Body of pancreas (tissue), 4 donors: Measurements from ENCODE around the gene CST2. TPM values are rescaled to one million over a fixed set of nuclear protein-coding genes. Genes with fewer than 3 reads are reported as not detected.

ENCODE experiments used
- ATAC-seq: fragments of 150-250 bp; one replicate; pipeline ENCODE4 v1.9.1; 2016
- DNase-seq, 4 donors: peaks; one replicate each; pipeline ENCODE4 v3.0.0-alpha.2; 2019
- H3K27ac ChIP-seq, 4 donors: fragments of 200-600 bp; sonication (generic); 1 replicate in 3 of 4; 2 replicates in 1 of 4; pipeline versions ENCODE4 v1.5.1 to v1.6.1; 2016 to 2019; ENCODE audit warnings: mild to moderate bottlenecking in 1 of 4, mixed read lengths in 1 of 4, moderate library complexity in 1 of 4
- H3K27me3 ChIP-seq, 2 donors: fragments of 200-600 bp; sonication (generic); one replicate each; pipeline ENCODE4 v1.6.0; 2016; ENCODE audit warnings: mild to moderate bottlenecking in 1 of 2
- H3K36me3 ChIP-seq, 2 donors: fragments of 200-600 bp; sonication (generic); replicated peaks in 1 of 2; 2 replicates each; pipeline ENCODE4 v1.5.1; 2016; ENCODE audit warnings: low read depth in 2 of 2; ENCODE audit not compliant: insufficient read depth in 1 of 2
- H3K4me1 ChIP-seq: fragments of 200-600 bp; sonication (generic); one replicate; pipeline ENCODE4 v1.6.0; 2016
- H3K4me3 ChIP-seq, 2 donors: fragments of 200-600 bp; sonication (generic); 1 replicate in 1 of 2; 2 replicates in 1 of 2; pipeline ENCODE4 v1.5.1; 2016 to 2019
- H3K9me3 ChIP-seq, 3 donors: fragments of 200-600 bp; sonication (generic); 1 replicate in 2 of 3; 2 replicates in 1 of 3; pipeline ENCODE4 v1.5.1; 2016
- POLR2A ChIP-seq, 3 donors: fragments of 450-650 bp; IDR thresholded peaks; one replicate each; pipeline ENCODE4 v1.6.1; 2016; ENCODE audit warnings: antibody characterized with exemption in 3 of 3, mild to moderate bottlenecking in 2 of 3
- WGBS, 2 donors: methylation state at CpG; one replicate each; pipeline ENCODE4 v1.1.5; 2017; 5-methylcytosine and 5-hydroxymethylcytosine counted together
- intact Hi-C: fragments of 100-400 bp; cut with DNase I; formaldehyde crosslinking; loops from one replicate; pipeline ENCODE4 v1.15.1; 2023
- total RNA-seq, 2 donors: library from RNA; depleted of rRNA; stranded (reverse); fragments of >200 nt; gene quantifications; one replicate each; pipeline ENCODE4 v1.1.0, GENCODE V29; 2016
- TF ChIP-seq, protein P1 (sequence below), 7 experiments: fragments of 450-650 bp in 4 of 7; fragments of 200-600 bp in 3 of 7; sonication (generic) in 3 of 7; IDR thresholded peaks; one replicate each; pipeline ENCODE4 v1.5.1; 2016 to 2019; ENCODE audit warnings: antibody characterized with exemption in 7 of 7

CST2 gene, protein sequence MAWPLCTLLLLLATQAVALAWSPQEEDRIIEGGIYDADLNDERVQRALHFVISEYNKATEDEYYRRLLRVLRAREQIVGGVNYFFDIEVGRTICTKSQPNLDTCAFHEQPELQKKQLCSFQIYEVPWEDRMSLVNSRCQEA
- not detected for total RNA-seq

DNA sequence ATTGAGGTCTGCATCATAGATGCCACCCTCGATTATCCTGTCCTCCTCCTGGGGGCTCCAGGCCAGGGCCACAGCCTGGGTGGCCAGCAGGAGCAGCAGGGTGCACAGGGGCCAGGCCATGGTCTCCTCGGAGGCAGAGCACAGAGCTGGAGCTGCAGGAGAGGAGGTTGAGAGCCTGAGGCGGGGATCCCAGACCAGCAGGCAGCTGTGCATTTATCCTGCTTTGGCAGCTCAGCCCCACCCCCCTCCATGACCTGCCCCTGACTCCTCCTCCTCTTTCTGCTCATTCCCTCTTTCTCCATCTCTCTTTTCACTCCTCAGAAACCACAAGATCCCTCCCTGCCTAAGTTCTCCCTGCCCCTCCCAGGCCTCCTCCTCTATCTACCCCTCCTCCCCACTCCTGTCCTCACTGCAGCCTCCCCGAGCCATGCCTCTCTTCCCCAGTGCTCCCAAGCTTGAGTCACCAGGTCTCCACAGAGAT lies at the start of gene CST2:
Gene CST2, minus strand, starts transcription at position 189 of the 481 bp plus-strand sequence. Its CDS starts 69 bp downstream, at position 120.
- Histone ChIP-seq H3K9me3 (no peaks in the 10 kb centered on the region), H3K27ac (no peak within 1 kb of the TSS), H3K4me1 (no peaks in the 10 kb centered on the region), H3K4me3 (no peak within 1 kb of the TSS), H3K27me3 (no peaks in the 10 kb centered on the region), H3K36me3 (no peaks in the 10 kb centered on the region)
- intact Hi-C loops: no loop called here
- ATAC-seq (no peak), DNase-seq (no peak)
- 28 to 36% methylated on average over 3 to 4 of the region's 4 CpGs for WGBS, 2 donors
- no peak for TF ChIP-seq POLR2A (IDR thresholded peaks at IDR 0.05)

DNA sequence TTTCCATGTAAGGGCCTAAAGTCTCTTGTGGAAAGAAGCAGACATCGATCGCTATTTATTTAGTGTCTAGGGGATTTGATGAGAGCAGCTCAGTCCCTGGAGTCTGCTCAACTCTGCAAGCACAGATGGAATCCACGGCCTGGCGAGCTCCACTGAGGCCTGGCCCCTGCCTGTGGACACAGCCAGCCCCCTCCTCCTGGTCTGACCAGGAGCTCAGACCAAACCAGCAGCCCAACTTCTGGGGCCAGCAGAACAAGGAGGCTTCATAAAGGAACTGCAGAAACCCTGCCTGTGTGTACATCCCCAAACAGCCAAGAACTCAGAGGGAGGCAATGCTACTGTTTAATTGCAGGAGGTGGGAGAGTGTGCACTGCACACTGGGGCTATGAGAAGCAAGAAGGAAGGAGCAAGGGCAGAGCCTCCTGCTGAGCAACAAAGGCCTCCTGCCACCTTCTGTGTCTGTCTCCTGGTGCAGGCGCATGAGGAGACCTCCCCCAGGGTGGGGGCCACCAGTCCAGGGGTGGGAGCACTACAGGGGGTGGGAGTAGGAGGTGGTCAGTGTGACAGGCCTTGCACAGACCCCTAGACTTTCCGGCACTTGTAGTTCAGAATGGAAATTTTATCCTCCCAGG lies 49.2 kb upstream of the CST2 start:
- Histone ChIP-seq H3K36me3 (no peaks in the 10 kb centered on the region), H3K4me1 (peaks cover 12% of the 10 kb centered on the region), H3K4me3 (no peak overlapping the region), H3K27me3 (no peaks in the 10 kb centered on the region), H3K27ac (no peak overlapping the region), H3K9me3 (no peaks in the 10 kb centered on the region)
- 67 to 75% methylated on average over 6 of the region's 6 CpGs for WGBS, 2 donors
- no peak for ATAC-seq
- no peak for DNase-seq
- TF ChIP-seq, protein P1, sequence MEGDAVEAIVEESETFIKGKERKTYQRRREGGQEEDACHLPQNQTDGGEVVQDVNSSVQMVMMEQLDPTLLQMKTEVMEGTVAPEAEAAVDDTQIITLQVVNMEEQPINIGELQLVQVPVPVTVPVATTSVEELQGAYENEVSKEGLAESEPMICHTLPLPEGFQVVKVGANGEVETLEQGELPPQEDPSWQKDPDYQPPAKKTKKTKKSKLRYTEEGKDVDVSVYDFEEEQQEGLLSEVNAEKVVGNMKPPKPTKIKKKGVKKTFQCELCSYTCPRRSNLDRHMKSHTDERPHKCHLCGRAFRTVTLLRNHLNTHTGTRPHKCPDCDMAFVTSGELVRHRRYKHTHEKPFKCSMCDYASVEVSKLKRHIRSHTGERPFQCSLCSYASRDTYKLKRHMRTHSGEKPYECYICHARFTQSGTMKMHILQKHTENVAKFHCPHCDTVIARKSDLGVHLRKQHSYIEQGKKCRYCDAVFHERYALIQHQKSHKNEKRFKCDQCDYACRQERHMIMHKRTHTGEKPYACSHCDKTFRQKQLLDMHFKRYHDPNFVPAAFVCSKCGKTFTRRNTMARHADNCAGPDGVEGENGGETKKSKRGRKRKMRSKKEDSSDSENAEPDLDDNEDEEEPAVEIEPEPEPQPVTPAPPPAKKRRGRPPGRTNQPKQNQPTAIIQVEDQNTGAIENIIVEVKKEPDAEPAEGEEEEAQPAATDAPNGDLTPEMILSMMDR (IDR thresholded peaks at IDR 0.05): no peak
- no peak for TF ChIP-seq POLR2A (IDR thresholded peaks at IDR 0.05)
- intact Hi-C loops: no loop called here

DNA sequence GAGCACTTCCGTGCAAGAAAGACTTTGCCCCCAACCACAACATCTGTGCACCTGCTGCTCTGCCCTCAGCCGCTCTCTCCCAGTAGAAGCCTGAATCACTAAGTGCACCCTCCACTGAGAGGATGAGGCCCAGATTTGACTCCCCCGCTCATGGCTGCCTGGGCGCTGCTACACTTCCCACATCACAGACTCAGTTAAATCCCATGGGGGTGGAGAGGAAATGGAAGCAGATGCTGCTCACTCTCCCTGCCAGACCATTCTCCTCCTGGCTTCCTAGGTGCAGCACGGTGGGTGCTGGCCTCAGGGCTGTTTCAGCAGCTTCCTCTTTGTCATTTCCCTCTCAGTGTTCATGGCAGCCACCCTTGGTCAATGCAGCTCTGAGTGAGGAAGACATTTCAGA lies 48.2 kb upstream of the CST2 start:
- no peak for ATAC-seq
- Histone ChIP-seq H3K36me3 (no peaks in the 10 kb centered on the region), H3K27me3 (no peaks in the 10 kb centered on the region), H3K4me1 (peaks cover 4% of the 10 kb centered on the region), H3K9me3 (no peaks in the 10 kb centered on the region), H3K4me3 (no peak overlapping the region), H3K27ac (no peak overlapping the region)
- DNase-seq: no peak
- intact Hi-C loops: no loop called here
- TF ChIP-seq POLR2A (IDR thresholded peaks at IDR 0.05): no peak
- TF ChIP-seq, protein P1 (IDR thresholded peaks at IDR 0.05): no peak
- 63 to 64% methylated on average over 5 of the region's 5 CpGs for WGBS, 2 donors

DNA sequence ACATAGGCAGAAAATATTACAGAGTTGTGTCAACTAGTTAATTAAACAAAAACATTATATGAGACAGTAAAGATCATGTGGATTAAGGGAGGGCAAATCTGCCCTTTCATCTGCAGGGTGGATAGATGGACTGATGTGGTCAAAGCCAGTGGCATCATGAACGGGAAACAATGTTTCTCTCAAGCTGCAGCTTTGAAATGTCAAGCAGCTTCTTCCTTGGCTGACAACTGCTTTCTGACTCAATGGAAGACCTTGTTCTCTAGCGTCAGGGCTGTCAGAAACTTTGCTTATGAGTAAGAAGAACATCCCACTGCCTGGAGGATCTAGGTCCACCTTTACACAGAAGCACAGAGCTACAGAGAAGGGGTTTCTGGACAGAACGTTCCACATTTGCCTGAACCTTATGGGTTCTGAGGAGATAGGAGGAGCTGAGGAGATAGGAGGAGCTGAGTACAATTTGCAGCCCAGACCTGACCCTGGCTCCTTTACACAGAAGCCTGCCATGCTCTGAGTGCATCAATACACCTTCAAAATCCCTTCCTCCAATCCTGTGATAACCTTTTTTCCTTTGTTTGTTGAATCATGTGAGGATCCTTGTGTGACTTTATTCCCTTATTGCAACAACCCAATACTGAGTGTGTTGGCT lies 47.0 kb upstream of the CST2 start:
- no peak overlapping the region for H3K4me3 ChIP-seq
- H3K27ac ChIP-seq: no peak overlapping the region
- ATAC-seq: no peak
- 21 to 48% methylated on average over 2 to 3 of the region's 3 CpGs for WGBS, 2 donors
- no peak for TF ChIP-seq POLR2A (IDR thresholded peaks at IDR 0.05)
- TF ChIP-seq, protein P1 (IDR thresholded peaks at IDR 0.05): no peak
- no peaks in the 10 kb centered on the region for H3K27me3 ChIP-seq
- intact Hi-C loops: no loop called here
- H3K9me3 ChIP-seq: no peaks in the 10 kb centered on the region
- no peaks in the 10 kb centered on the region for H3K4me1 ChIP-seq
- DNase-seq: no peak
- H3K36me3 ChIP-seq: no peaks in the 10 kb centered on the region

DNA sequence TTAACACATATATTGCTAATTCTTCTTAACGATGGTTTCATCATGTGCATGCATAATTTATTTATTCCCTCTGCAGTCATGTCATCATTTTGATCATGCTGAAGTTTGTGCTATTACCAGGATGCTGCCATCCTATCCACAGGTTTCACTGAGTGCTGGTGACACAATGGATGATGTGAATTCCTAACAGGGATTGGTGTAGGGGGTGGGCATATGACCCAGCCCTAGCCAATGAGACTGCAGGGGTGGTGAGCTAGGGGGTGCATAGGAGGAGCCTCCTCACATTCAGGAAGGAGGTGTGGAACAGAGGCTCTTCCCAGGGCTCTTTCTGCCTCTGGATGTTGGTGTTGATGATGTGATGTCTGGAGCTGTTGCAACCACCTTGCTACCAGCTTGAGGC lies 45.5 kb upstream of the CST2 start:
- Histone ChIP-seq H3K9me3 (no peaks in the 10 kb centered on the region), H3K4me1 (no peaks in the 10 kb centered on the region), H3K27ac (no peak overlapping the region), H3K27me3 (no peaks in the 10 kb centered on the region), H3K4me3 (no peak overlapping the region), H3K36me3 (no peaks in the 10 kb centered on the region)
- DNase-seq (no peak), ATAC-seq (no peak)
- WGBS, 2 donors: 76 to 78% methylated on average over 1 of the region's 1 CpG
- no peak for TF ChIP-seq POLR2A (IDR thresholded peaks at IDR 0.05)
- TF ChIP-seq, protein P1 (IDR thresholded peaks at IDR 0.05): no peak
- intact Hi-C loops: no loop called here
